Astrocyte of the spinal cord (primary cell): Measurements from ENCODE around the gene CALCOCO1.
A peak's percentile ranks its signal among the peaks of the same experiment; 100 is the strongest.

ENCODE experiments used
- DNase-seq: peaks from one replicate; pipeline ENCODE4 v3.0.0; 2011; ENCODE audit warnings: low read depth, low spot score
- H3K4me3 ChIP-seq: 2 replicates; pipeline ENCODE4 v1.5.1; 2011; ENCODE audit warnings: low read depth, mild to moderate bottlenecking, low read length, moderate library complexity
- CTCF ChIP-seq: IDR thresholded peaks from 2 replicates; pipeline ENCODE4 v1.5.1; 2012; ENCODE audit warnings: low read depth, mild to moderate bottlenecking, low read length, inconsistent platforms
- in situ Hi-C: cut with HindIII; loops from 2 replicates; pipeline ENCODE4 v1.10.0; 2017; ENCODE audit warnings: low sequenced_read_pairs

CALCOCO1 gene

GRCh38 chr12:53701518-53702264, 25.6 kb downstream of the CALCOCO1 start:
- in situ Hi-C loops, result no loop called here
- TF ChIP-seq CTCF, result peak; percentile 95
- no peak overlapping the region for H3K4me3 ChIP-seq
- DNase-seq, result peak; percentile 69

- no peak for TF ChIP-seq CTCF
- in situ Hi-C loops, result no loop called here
- no peak overlapping the region for H3K4me3 ChIP-seq
- DNase-seq, result no peak
These were observed 26.7 kb downstream of the CALCOCO1 start for GRCh38 chr12:53700567-53700966.

DNA sequence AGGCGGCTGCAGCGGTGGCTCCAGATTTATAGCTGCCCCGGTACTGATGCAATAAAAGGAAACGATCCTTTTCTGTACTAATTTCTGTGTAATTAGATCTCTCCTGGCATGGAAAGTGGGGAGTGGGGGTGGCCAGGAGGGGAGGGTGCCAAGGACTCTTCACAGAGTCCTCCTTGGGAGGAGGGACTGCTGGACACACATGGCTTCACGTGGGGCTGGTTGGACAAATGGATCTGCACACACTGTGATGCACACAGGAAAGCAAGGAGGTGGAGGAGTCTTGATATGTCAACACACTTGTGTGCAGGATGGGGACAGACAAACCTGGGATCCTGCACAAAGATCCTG, 27.6 kb downstream of the CALCOCO1 start:
- in situ Hi-C loops, result no loop called here
- DNase-seq, result no peak
- no peak for TF ChIP-seq CTCF
- no peak overlapping the region for H3K4me3 ChIP-seq

DNA sequence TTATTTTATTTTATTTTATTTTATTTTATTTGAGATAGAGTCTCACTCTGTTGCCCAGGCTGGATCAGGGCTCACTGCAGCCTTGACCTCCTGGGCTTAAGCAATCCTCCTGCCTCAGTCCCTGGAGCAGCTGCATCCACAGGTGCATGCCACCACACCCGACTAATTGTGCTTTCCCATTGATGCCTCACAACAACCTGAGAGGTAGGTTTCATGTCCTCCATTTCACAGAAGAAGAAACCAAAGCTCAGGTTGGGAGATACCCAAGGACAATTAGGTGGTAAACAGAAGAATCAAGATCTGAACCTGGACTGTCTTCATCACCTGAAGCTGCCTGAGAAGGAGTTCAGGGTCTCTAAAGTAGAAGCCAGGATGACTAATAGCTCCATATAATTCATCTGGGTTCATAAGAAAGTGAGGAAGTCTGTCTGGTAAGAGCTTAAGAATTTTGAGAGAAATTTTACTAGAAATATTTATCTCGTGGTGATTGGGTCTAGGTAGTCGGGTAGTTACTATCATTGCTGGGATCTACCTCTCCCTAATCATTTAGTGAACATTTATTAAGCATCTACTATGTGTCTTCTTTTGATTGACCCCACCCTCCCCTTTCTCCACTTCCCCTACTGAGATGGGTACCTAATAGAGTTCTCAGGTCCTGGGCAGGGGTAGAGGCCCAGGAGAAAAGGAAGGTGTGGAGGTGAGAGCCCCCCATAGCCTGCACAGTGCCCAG, 28.1 kb downstream of the CALCOCO1 start:
- H3K4me3 ChIP-seq, result no peak overlapping the region
- no peak for DNase-seq
- no peak for TF ChIP-seq CTCF
- in situ Hi-C loops, result no loop called here

DNA sequence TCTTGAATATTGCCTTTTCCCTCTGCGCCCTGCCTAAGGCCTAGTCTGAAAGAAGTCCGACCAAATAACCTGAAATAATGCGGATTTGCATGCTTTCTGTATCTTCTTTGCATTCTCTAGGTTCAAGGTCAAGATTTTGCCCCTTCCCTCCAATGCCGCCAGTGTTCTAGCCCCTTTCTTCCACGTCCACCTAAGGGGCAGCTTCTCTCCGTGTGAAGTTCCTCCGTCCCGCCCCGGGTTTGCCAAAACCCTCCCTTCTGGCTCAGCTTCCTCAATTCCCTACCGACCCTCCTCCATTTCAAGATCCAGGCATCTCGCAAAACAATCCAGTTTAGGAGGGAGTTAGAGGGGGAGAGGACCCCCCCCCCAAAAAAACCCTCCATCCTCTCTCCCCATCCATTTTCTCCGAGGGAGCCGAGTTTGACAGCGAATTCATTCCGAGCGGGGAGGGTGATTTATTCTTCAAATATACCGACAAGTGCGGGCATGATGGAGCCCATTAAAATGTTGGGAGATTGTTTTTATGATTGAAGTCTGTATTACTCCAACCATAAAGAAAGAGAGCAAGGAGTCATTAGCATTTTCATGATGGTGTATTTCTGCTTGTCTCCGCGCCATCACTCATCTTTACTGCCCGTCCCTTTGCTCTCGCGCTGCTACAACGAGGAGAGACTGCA, 30.5 kb downstream of the CALCOCO1 start:
- DNase-seq, result no peak
- in situ Hi-C loops, result no loop called here
- H3K4me3 ChIP-seq, result no peak overlapping the region
- TF ChIP-seq CTCF, result no peak

DNA sequence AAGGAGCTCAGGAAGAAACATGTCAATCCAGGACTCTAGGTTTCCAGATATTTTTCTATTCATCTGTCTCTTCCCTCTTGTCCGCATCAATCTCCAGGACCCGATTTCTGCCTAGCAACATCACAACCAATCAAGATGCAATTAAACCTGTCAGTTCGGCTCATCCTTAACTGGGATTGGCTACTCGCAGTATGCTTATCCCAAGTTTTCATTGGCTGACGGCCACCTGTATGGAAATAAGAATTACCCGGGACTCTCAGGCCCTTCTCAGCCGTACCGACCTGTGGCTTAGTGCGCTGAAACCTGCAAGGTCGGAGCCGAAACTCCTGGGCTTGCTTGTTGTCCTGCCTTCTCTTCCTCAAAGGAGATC, 31.0 kb downstream of the CALCOCO1 start:
- DNase-seq, result peak; percentile 84
- H3K4me3 ChIP-seq, result no peak overlapping the region
- no peak for TF ChIP-seq CTCF
- in situ Hi-C loops, result no loop called here
